GM21515 (cell line): Measurements from ENCODE around the gene RECK.

ENCODE experiments used
- ATAC-seq: cut with Tn5 transposase; IDR thresholded peaks from one replicate; pipeline ENCODE4 v1.9.1; 2021; ENCODE audit not compliant: unreplicated experiment

RECK gene

GRCh38 chr9:36136894-36137391 lies 100.2 kb downstream of the RECK start:
- peak; percentile 46 for ATAC-seq

GRCh38 chr9:36137392-36138004 lies 100.8 kb downstream of the RECK start:
- no peak for ATAC-seq

- ATAC-seq = no peak
These were observed 101.8 kb downstream of the RECK start for GRCh38 chr9:36138496-36138895.

DNA sequence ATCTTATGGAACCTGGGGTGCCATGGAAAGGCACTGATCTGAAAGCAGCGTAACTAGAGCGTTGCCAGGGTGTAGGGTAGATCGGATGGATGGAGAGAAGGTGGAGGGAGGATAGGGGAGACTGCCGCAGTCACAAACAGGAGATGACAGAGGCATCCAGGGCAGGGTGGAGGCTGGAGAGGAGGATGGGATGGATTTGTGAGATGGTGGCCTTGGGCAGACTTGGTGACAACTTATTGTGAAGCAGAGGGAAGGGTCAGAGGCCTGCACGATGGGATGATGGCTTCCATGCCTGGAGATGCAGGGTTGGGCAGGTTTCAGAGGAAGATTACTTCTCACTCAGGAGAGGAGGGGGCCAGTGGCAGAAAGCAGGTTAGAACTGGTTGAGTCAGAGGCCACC lies 102.2 kb downstream of the RECK start:
- ATAC-seq = no peak

- no peak for ATAC-seq
These were observed 103.7 kb downstream of the RECK start for GRCh38 chr9:36140086-36141084.

DNA sequence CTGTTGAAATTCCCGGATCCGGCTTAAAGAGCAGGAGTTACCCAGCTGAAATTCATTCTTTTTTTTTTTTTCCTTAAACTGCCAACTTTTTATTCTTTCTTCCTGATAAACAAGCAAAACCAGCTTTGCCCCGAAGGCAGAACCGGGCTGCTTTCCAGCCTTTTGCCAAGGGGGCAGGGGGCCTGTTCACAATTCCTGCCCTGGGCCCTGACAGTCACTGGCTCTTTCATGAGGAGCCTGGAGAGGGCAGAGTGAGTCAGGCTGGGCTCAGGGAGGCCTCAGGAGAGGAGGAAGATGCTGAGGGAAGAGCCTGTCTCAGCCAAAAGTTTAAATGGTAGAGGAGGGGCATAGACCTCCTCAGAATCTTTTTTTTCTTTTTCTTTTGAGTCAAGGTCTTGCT lies 104.6 kb downstream of the RECK start:
- ATAC-seq = no peak

- no peak for ATAC-seq
These were observed 105.0 kb downstream of the RECK start for GRCh38 chr9:36141761-36142160.

GRCh38 chr9:36142510-36143244 lies 106.0 kb downstream of the RECK start:
- ATAC-seq = no peak

DNA sequence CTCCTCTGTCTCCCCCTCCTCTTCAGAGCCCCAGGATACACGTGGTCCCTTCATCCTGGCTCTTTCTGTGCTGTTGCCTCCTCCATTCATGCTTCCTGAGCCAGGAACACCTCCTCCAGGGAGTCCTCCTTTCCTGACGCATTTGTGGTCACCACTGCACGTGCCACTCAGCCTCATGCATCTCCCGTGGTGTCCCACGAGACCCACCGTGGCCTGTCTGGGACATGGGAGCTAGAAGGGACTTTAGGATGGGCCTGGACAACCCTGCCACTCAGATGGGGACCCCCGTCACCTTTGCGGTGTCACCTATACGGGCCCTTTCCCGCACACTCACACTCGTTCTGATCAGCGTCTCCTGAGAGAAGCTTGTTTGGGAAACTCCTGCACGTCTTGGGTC lies 106.5 kb downstream of the RECK start:
- no peak for ATAC-seq

DNA sequence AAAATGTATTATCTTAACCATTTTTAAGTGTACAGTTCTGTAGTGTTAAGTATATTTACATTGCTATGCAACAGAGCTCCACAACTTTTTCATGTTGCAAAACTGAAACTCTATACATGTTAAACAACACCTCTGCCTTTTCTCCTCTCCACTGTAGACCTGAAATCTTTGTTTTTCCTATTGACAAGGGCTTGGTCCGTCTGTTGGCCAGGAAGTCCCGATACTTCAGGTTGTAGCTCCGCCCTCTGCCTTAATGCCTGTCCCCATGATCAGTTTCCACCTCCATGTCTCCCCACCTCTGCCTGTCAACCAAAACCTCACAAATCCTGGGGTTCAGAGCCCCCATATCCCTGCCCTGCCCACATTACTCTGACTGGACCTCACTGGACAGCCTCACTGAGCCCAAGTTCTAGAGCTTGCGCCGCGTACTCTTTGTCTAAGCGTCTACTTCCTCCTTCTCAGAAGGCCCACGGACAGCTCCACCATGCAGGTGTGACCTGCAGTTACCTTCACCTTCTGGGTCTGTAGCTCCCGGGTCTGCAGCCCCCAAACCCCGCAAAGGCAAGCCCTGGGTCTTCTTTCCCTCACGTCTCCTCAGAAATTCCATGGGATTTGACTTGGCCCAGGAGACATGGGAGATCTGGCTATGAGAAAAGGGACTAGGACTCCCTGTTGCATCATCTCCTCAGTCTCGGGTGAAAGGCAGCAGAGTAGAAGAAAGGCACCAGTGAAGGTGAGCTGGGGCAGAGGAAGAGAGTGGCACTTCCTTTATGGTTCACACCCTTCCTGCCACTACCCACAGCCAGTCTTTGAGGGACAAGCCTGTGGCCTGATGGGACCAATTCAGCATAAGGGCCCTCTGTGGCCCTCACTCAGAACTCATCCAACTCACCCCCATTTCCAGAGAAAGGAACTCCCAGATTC lies 107.9 kb downstream of the RECK start:
- no peak for ATAC-seq

DNA sequence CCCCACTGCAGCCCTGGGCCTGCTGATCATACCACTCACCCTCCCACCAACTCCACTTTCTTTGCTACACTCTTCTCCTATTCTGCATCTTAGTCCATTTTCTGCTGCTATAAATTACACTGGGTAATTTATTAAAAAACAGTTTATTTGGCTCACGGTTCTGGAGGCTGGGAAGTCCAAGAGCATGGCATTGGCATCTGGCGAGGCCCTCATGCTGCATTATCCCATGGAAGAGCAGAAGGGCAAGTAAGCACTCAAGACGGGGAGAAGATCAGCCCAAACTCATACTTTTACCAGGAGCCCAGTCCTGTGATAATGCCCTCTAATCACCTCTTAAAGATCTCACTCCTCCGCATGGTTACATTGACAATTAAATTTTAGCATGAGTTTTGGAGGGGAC lies 109.3 kb downstream of the RECK start:
- ATAC-seq = no peak

GRCh38 chr9:36146651-36147050 lies 109.9 kb downstream of the RECK start:
- ATAC-seq = no peak

GRCh38 chr9:36147441-36148175 lies 110.9 kb downstream of the RECK start:
- ATAC-seq = no peak

- ATAC-seq = no peak
These were observed 111.8 kb downstream of the RECK start for GRCh38 chr9:36148311-36149051.

DNA sequence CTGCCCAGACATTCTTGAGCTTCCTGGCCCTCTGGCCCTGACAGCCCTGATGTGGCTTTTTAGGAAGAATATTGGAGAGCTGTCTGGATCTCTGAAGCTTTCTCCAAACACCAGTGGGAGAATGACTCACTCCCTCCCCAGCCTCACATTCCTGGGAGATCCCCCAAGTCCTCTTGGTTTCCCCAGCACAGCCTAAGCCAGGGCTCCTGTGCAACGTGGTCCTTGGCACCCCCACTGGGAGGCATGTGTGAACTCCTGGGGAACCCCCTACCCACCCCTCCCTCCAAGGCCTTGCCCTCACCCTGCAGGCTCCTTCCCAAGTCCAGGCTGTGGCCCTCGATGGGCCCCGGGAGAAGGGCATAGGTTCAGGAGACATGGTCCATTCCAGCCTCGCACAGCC lies 112.5 kb downstream of the RECK start:
- ATAC-seq = no peak

DNA sequence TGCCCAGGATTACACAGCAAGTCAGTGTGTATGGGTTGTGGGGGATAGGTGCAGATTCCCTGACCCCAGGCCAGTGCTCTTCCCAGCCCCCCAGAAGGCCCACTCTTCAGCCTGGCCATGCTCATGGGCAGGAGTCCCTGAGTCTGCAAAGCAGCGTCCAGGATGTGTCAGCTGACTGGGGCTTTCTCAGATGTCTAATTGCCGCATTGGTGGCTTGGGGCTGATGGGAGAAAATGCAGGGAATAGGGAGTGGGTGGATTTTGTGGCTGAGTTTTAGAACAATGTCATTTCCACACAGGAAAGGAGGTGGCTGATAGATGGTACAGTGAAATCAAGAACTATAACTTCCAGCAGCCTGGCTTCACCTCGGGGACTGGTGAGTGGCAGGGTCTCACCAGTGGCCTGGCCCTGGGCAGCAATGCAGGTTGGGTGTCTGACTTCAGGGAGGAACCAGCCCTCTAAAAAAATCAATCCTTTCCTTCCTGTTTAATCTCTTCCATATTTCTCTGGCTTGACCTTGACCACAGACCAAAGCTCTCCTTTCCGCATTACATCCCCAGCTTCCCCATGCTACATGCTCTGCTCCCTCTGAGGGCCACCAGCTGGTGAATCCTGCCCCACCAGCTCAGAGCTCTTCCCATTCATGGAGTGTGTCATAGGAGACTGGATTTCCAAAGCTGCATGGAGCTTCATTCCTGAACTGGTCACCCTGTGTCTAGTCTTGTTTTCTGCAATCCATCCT lies 114.0 kb downstream of the RECK start:
- ATAC-seq = no peak

GRCh38 chr9:36151316-36152210 lies 114.8 kb downstream of the RECK start:
- peak; percentile 80 for ATAC-seq
